Measurements from ENCODE around the gene HAO1.
A peak's percentile ranks its signal among the peaks of the same experiment; 100 is the strongest.

The HAO1 gene

GRCh38 chr20:7926323-7926722, 13.9 kb downstream of the HAO1 start:
- no peak for DNase-seq

- peak; percentile 6 to 18 for DNase-seq
Measured at GRCh38 chr20:7924692-7925091, 15.6 kb downstream of the HAO1 start.

GRCh38 chr20:7916648-7917047, 23.6 kb downstream of the HAO1 start:
- no peak for DNase-seq

GRCh38 chr20:7912551-7912950, 27.7 kb downstream of the HAO1 start:
- DNase-seq = no peak

- no peak for DNase-seq
Measured at GRCh38 chr20:7911586-7912330, 28.5 kb downstream of the HAO1 start.

GRCh38 chr20:7908905-7909304, 31.4 kb downstream of the HAO1 start:
- DNase-seq = no peak

GRCh38 chr20:7903429-7903828, 36.8 kb downstream of the HAO1 start:
- no peak for DNase-seq

- no peak for DNase-seq
Measured at GRCh38 chr20:7902879-7903278, 37.4 kb downstream of the HAO1 start.

- no peak for DNase-seq
Measured at GRCh38 chr20:7897781-7898364, 42.4 kb downstream of the HAO1 start.

- DNase-seq = no peak
Measured at GRCh38 chr20:7893014-7893730, 47.1 kb downstream of the HAO1 start.

GRCh38 chr20:7891705-7892104, 48.6 kb downstream of the HAO1 start:
- no peak for DNase-seq

- DNase-seq = no peak
Measured at GRCh38 chr20:7889736-7890135, 50.5 kb downstream of the HAO1 start.

GRCh38 chr20:7883741-7884140, 56.5 kb downstream of the HAO1 start:
- no peak for DNase-seq

- no peak for DNase-seq
Measured at GRCh38 chr20:7883309-7883708, 56.9 kb downstream of the HAO1 start.

GRCh38 chr20:7882076-7882475, 58.2 kb downstream of the HAO1 start:
- no peak for DNase-seq

GRCh38 chr20:7881551-7881950, 58.7 kb downstream of the HAO1 start:
- DNase-seq = no peak

- DNase-seq = no peak
Measured at GRCh38 chr20:7879883-7880282, 60.4 kb downstream of the HAO1 start.

- DNase-seq = no peak
Measured at GRCh38 chr20:7868108-7868507, 72.2 kb downstream of the HAO1 start.

GRCh38 chr20:7866285-7866684, 74.0 kb downstream of the HAO1 start:
- no peak for DNase-seq

- DNase-seq = peak; percentile 83 to 88
Measured at GRCh38 chr20:7859356-7859802, 80.9 kb downstream of the HAO1 start.

- DNase-seq = peak; percentile 85 to 88
Measured at GRCh38 chr20:7858734-7859250, 81.5 kb downstream of the HAO1 start.

GRCh38 chr20:7856756-7857155, 83.5 kb downstream of the HAO1 start:
- no peak for DNase-seq

GRCh38 chr20:7855545-7855944, 84.7 kb downstream of the HAO1 start:
- DNase-seq = peak in 1 of 2 experiments; percentile 8

- no peak for DNase-seq
Measured at GRCh38 chr20:7853493-7853892, 86.8 kb downstream of the HAO1 start.

All from SHP77 (cell line).